PC-3 (cell line): ENCODE measurements around the gene NLRP4.

ENCODE experiments used
- CTCF ChIP-seq: fragments of 300-600 bp; sonication (generic); conservative IDR thresholded peaks from 2 replicates; pipeline ENCODE4 v1.5.1; 2017; ENCODE audit warnings: antibody characterized with exemption, low read depth, mild to moderate bottlenecking, low read length
- EZH2 ChIP-seq: fragments of 300-600 bp; sonication (generic); IDR thresholded peaks from one replicate; pipeline ENCODE4 v1.6.1; 2017; ENCODE audit warnings: antibody characterized with exemption, mild to moderate bottlenecking, low read length; ENCODE audit not compliant: unreplicated experiment

DNA sequence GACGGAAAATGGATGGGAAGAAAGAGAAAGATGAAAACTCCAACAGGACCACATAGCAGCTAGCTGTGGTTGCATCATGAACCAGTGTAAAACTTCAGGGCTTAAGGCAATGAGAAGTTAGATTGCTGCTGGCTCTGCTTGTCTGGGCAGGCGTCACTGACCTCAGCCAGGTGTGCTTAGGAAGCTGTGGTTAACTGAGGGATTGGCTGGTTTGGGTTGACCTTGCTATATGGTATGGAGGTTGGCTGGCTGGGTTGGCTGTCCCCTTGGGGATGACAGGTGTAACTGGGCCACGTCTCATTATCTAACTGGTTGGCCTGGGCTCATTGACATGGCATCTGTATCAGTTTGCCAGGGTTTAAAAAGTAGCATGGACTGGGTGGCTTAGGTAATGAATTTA, 40.9 kb downstream of the NLRP4 start:
- TF ChIP-seq CTCF: no peak
- no peak for TF ChIP-seq EZH2
